ENCODE data around the gene SLC10A3. TPM values are rescaled to one million over a fixed set of nuclear protein-coding genes. Genes with fewer than 3 reads are reported as not detected.

The SLC10A3 gene
- polyA plus RNA-seq, 1 of the 3 experiments (the other 2 are of a cell fraction) = 29.7 TPM

- TF ChIP-seq, protein P1, sequence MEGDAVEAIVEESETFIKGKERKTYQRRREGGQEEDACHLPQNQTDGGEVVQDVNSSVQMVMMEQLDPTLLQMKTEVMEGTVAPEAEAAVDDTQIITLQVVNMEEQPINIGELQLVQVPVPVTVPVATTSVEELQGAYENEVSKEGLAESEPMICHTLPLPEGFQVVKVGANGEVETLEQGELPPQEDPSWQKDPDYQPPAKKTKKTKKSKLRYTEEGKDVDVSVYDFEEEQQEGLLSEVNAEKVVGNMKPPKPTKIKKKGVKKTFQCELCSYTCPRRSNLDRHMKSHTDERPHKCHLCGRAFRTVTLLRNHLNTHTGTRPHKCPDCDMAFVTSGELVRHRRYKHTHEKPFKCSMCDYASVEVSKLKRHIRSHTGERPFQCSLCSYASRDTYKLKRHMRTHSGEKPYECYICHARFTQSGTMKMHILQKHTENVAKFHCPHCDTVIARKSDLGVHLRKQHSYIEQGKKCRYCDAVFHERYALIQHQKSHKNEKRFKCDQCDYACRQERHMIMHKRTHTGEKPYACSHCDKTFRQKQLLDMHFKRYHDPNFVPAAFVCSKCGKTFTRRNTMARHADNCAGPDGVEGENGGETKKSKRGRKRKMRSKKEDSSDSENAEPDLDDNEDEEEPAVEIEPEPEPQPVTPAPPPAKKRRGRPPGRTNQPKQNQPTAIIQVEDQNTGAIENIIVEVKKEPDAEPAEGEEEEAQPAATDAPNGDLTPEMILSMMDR (IDR thresholded peaks at IDR 0.05) = peak; percentile 64
These were observed 36.7 kb upstream of the SLC10A3 start (continued) for GRCh38 chrX:154526901-154527675.

GRCh38 chrX:154525606-154526490 lies 35.4 kb upstream of the SLC10A3 start:
- ChIA-PET POLR2A (interaction anchor here (1.7 kb wide), 1 partner anchor 17 kb away, joined by 6 read pairs; no protein-coding TSS in a partner anchor), CTCF (interaction anchor here (0.9 to 1.8 kb wide), 2 partner anchors 12 to 44 kb away, joined by 4 to 6 read pairs; no protein-coding TSS in a partner anchor)
- H3K4me2 ChIP-seq = no peak overlapping the region
- peaks cover 18% of the 10 kb centered on the region; the same call in 1 of the 2 replicates for H3K27me3 ChIP-seq (ENCODE audit: insufficient read depth)
- TF ChIP-seq, protein P2, sequence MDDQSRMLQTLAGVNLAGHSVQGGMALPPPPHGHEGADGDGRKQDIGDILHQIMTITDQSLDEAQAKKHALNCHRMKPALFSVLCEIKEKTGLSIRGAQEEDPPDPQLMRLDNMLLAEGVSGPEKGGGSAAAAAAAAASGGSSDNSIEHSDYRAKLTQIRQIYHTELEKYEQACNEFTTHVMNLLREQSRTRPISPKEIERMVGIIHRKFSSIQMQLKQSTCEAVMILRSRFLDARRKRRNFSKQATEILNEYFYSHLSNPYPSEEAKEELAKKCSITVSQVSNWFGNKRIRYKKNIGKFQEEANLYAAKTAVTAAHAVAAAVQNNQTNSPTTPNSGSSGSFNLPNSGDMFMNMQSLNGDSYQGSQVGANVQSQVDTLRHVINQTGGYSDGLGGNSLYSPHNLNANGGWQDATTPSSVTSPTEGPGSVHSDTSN (IDR thresholded peaks at IDR 0.05) = no peak
- TF ChIP-seq FOXM1 (IDR thresholded peaks at IDR 0.05; ENCODE audit: low read depth) = no peak
- TF ChIP-seq, protein P3, sequence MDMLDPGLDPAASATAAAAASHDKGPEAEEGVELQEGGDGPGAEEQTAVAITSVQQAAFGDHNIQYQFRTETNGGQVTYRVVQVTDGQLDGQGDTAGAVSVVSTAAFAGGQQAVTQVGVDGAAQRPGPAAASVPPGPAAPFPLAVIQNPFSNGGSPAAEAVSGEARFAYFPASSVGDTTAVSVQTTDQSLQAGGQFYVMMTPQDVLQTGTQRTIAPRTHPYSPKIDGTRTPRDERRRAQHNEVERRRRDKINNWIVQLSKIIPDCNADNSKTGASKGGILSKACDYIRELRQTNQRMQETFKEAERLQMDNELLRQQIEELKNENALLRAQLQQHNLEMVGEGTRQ (IDR thresholded peaks at IDR 0.05; ENCODE audit: borderline replicate concordance, low read depth, low read length) = no peak
- TF ChIP-seq TCF12 (IDR thresholded peaks at IDR 0.05) = no peak
- no peak for TF ChIP-seq SMC3 (IDR thresholded peaks at IDR 0.05; ENCODE audit: low read depth, low read length)
- TF ChIP-seq, protein P4, sequence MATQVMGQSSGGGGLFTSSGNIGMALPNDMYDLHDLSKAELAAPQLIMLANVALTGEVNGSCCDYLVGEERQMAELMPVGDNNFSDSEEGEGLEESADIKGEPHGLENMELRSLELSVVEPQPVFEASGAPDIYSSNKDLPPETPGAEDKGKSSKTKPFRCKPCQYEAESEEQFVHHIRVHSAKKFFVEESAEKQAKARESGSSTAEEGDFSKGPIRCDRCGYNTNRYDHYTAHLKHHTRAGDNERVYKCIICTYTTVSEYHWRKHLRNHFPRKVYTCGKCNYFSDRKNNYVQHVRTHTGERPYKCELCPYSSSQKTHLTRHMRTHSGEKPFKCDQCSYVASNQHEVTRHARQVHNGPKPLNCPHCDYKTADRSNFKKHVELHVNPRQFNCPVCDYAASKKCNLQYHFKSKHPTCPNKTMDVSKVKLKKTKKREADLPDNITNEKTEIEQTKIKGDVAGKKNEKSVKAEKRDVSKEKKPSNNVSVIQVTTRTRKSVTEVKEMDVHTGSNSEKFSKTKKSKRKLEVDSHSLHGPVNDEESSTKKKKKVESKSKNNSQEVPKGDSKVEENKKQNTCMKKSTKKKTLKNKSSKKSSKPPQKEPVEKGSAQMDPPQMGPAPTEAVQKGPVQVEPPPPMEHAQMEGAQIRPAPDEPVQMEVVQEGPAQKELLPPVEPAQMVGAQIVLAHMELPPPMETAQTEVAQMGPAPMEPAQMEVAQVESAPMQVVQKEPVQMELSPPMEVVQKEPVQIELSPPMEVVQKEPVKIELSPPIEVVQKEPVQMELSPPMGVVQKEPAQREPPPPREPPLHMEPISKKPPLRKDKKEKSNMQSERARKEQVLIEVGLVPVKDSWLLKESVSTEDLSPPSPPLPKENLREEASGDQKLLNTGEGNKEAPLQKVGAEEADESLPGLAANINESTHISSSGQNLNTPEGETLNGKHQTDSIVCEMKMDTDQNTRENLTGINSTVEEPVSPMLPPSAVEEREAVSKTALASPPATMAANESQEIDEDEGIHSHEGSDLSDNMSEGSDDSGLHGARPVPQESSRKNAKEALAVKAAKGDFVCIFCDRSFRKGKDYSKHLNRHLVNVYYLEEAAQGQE (IDR thresholded peaks at IDR 0.05; ENCODE audit: low read depth, low read length) = no peak
- no peak for TF ChIP-seq EZH2phosphoT487 (IDR thresholded peaks at IDR 0.05; ENCODE audit: borderline replicate concordance, low read depth)
- TF ChIP-seq EP300 (IDR thresholded peaks at IDR 0.05; ENCODE audit: borderline replicate concordance in 1 of 2, low read depth in 1 of 2, low read length in 1 of 2) = no peak
- no peak for TF ChIP-seq TEAD4 (IDR thresholded peaks at IDR 0.05; ENCODE audit: borderline replicate concordance, insufficient read depth)
- TF ChIP-seq, protein P5, sequence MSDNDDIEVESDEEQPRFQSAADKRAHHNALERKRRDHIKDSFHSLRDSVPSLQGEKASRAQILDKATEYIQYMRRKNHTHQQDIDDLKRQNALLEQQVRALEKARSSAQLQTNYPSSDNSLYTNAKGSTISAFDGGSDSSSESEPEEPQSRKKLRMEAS (IDR thresholded peaks at IDR 0.05; ENCODE audit: low read depth) = no peak
- WGBS (ENCODE audit: low lambda C conversion rate) = 44% methylated on average over 14 of the region's 14 CpGs
- no peaks in the 10 kb centered on the region for H3K36me3 ChIP-seq (replicated peaks in 1 of 2; ENCODE audit: control insufficient read depth in 1 of 2, insufficient read depth in 2 of 2, low read length in 1 of 2)
- H3K4me1 ChIP-seq (ENCODE audit: control insufficient read depth in 1 of 2, insufficient read depth in 2 of 2, low read depth in 1 of 2, low read length in 1 of 2) = peaks cover 3 to 4% of the 10 kb centered on the region in 2 experiments; a peak in 2 of 4 replicates
- H4K20me1 ChIP-seq (ENCODE audit: insufficient read depth) = no peaks in the 10 kb centered on the region
- no peak overlapping the region for H3K4me3 ChIP-seq (ENCODE audit: low read depth in 2 of 2, low read length in 1 of 2)
- H3F3A ChIP-seq (replicated peaks; ENCODE audit: insufficient read depth) = peaks cover 4% of the 10 kb centered on the region
- H3K27ac ChIP-seq (ENCODE audit: low read depth in 2 of 2, low read length in 1 of 2) = no peak overlapping the region
- no peak overlapping the region for H2AFZ ChIP-seq (ENCODE audit: low read depth)
- no peaks in the 10 kb centered on the region for H3K9me2 ChIP-seq
- H3K9ac ChIP-seq = no peak overlapping the region
- no peaks in the 10 kb centered on the region for H3K9me3 ChIP-seq
- no peaks in the 10 kb centered on the region for H3K79me2 ChIP-seq (ENCODE audit: insufficient read depth)
- DNase-seq = no peak
